Measurements from ENCODE around the gene SFTA2.

DNA sequence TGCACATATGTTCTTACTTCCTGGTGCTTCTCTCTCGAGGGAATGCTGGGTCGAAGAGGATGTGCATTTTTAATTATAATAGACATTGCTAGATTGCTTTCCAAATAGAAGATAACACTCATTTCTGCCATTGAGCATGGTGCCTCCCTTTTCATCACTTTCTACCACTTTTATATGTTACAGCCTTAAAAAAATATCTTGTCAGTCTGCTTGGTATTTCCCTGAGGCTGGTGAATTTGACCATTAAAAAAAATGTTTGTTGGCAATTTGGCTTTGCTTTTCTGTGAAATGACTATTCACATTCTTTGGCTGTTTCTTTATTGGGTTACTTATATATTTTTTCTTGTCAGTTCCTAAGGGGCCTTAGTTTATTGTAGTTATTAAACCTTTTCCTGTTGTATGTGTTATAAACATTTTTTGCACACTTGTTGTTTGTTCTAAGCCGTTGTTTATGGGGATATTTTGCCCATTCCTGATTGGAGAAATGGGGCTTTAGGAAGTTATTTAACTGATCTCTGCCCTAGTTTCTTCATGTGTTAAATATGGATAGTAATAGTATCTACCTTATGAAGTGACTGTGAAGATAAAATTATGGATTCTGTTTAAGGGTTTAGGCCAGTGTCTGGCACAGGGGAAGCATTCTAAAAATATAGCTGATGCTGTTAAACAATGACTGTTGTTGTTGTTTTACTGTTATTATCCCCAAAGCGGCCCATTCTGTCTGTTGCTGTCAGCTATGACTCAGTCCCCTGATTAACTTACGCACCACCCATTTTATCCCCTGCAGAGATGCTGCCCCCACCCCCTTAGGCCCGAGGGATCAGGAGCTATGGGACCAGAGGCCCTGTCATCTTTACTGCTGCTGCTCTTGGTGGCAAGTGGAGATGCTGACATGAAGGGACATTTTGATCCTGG is 43.8 kb downstream of the SFTA2 start:
- TF ChIP-seq, protein P1, sequence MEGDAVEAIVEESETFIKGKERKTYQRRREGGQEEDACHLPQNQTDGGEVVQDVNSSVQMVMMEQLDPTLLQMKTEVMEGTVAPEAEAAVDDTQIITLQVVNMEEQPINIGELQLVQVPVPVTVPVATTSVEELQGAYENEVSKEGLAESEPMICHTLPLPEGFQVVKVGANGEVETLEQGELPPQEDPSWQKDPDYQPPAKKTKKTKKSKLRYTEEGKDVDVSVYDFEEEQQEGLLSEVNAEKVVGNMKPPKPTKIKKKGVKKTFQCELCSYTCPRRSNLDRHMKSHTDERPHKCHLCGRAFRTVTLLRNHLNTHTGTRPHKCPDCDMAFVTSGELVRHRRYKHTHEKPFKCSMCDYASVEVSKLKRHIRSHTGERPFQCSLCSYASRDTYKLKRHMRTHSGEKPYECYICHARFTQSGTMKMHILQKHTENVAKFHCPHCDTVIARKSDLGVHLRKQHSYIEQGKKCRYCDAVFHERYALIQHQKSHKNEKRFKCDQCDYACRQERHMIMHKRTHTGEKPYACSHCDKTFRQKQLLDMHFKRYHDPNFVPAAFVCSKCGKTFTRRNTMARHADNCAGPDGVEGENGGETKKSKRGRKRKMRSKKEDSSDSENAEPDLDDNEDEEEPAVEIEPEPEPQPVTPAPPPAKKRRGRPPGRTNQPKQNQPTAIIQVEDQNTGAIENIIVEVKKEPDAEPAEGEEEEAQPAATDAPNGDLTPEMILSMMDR (tag by site-specific recombination; IDR thresholded peaks at IDR 0.05), result no peak
- TF ChIP-seq ZXDB (tag by site-specific recombination; IDR thresholded peaks at IDR 0.05), result no peak
- TF ChIP-seq, protein P2, sequence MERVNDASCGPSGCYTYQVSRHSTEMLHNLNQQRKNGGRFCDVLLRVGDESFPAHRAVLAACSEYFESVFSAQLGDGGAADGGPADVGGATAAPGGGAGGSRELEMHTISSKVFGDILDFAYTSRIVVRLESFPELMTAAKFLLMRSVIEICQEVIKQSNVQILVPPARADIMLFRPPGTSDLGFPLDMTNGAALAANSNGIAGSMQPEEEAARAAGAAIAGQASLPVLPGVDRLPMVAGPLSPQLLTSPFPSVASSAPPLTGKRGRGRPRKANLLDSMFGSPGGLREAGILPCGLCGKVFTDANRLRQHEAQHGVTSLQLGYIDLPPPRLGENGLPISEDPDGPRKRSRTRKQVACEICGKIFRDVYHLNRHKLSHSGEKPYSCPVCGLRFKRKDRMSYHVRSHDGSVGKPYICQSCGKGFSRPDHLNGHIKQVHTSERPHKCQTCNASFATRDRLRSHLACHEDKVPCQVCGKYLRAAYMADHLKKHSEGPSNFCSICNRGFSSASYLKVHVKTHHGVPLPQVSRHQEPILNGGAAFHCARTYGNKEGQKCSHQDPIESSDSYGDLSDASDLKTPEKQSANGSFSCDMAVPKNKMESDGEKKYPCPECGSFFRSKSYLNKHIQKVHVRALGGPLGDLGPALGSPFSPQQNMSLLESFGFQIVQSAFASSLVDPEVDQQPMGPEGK (tag by site-specific recombination; IDR thresholded peaks at IDR 0.05), result peak; percentile 57; the same call in 1 of the 2 replicates
- no peak for TF ChIP-seq ZBTB26 (tag by site-specific recombination; optimal IDR thresholded peaks at IDR 0.05)
- TF ChIP-seq, protein P3, sequence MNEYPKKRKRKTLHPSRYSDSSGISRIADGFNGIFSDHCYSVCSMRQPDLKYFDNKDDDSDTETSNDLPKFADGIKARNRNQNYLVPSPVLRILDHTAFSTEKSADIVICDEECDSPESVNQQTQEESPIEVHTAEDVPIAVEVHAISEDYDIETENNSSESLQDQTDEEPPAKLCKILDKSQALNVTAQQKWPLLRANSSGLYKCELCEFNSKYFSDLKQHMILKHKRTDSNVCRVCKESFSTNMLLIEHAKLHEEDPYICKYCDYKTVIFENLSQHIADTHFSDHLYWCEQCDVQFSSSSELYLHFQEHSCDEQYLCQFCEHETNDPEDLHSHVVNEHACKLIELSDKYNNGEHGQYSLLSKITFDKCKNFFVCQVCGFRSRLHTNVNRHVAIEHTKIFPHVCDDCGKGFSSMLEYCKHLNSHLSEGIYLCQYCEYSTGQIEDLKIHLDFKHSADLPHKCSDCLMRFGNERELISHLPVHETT (tag by site-specific recombination; IDR thresholded peaks at IDR 0.05), result no peak
- no peak for TF ChIP-seq ZNF274 (IDR thresholded peaks at IDR 0.05; ENCODE audit: low read length)
- TF ChIP-seq ZNF274 (tag by site-specific recombination; IDR thresholded peaks at IDR 0.05; ENCODE audit: borderline replicate concordance), result no peak
- TF ChIP-seq SCRT1 (tag by site-specific recombination; IDR thresholded peaks at IDR 0.05; ENCODE audit: borderline replicate concordance), result no peak
- TF ChIP-seq, protein P4, sequence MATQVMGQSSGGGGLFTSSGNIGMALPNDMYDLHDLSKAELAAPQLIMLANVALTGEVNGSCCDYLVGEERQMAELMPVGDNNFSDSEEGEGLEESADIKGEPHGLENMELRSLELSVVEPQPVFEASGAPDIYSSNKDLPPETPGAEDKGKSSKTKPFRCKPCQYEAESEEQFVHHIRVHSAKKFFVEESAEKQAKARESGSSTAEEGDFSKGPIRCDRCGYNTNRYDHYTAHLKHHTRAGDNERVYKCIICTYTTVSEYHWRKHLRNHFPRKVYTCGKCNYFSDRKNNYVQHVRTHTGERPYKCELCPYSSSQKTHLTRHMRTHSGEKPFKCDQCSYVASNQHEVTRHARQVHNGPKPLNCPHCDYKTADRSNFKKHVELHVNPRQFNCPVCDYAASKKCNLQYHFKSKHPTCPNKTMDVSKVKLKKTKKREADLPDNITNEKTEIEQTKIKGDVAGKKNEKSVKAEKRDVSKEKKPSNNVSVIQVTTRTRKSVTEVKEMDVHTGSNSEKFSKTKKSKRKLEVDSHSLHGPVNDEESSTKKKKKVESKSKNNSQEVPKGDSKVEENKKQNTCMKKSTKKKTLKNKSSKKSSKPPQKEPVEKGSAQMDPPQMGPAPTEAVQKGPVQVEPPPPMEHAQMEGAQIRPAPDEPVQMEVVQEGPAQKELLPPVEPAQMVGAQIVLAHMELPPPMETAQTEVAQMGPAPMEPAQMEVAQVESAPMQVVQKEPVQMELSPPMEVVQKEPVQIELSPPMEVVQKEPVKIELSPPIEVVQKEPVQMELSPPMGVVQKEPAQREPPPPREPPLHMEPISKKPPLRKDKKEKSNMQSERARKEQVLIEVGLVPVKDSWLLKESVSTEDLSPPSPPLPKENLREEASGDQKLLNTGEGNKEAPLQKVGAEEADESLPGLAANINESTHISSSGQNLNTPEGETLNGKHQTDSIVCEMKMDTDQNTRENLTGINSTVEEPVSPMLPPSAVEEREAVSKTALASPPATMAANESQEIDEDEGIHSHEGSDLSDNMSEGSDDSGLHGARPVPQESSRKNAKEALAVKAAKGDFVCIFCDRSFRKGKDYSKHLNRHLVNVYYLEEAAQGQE (tag by site-specific recombination; IDR thresholded peaks at IDR 0.05), result no peak
- TF ChIP-seq, protein P5, sequence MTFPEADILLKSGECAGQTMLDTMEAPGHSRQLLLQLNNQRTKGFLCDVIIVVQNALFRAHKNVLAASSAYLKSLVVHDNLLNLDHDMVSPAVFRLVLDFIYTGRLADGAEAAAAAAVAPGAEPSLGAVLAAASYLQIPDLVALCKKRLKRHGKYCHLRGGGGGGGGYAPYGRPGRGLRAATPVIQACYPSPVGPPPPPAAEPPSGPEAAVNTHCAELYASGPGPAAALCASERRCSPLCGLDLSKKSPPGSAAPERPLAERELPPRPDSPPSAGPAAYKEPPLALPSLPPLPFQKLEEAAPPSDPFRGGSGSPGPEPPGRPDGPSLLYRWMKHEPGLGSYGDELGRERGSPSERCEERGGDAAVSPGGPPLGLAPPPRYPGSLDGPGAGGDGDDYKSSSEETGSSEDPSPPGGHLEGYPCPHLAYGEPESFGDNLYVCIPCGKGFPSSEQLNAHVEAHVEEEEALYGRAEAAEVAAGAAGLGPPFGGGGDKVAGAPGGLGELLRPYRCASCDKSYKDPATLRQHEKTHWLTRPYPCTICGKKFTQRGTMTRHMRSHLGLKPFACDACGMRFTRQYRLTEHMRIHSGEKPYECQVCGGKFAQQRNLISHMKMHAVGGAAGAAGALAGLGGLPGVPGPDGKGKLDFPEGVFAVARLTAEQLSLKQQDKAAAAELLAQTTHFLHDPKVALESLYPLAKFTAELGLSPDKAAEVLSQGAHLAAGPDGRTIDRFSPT (tag by site-specific recombination; IDR thresholded peaks at IDR 0.05), result no peak
- TF ChIP-seq KLF16 (tag by site-specific recombination; IDR thresholded peaks at IDR 0.05), result no peak
- TF ChIP-seq, protein P6, sequence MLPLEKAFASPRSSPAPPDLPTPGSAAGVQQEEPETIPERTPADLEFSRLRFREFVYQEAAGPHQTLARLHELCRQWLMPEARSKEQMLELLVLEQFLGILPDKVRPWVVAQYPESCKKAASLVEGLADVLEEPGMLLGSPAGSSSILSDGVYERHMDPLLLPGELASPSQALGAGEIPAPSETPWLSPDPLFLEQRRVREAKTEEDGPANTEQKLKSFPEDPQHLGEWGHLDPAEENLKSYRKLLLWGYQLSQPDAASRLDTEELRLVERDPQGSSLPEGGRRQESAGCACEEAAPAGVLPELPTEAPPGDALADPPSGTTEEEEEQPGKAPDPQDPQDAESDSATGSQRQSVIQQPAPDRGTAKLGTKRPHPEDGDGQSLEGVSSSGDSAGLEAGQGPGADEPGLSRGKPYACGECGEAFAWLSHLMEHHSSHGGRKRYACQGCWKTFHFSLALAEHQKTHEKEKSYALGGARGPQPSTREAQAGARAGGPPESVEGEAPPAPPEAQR (tag by site-specific recombination; IDR thresholded peaks at IDR 0.05), result no peak
- no peak for TF ChIP-seq ZBTB6 (tag by site-specific recombination; IDR thresholded peaks at IDR 0.05)

All from HEK293 (cell line).